ENCODE data around the gene CLVS2. TPM values are rescaled to one million over a fixed set of nuclear protein-coding genes. Genes with fewer than 3 reads are reported as not detected.

Gene CLVS2
- total RNA-seq, 1 donor from 2014 or later = 0.28 TPM

DNA sequence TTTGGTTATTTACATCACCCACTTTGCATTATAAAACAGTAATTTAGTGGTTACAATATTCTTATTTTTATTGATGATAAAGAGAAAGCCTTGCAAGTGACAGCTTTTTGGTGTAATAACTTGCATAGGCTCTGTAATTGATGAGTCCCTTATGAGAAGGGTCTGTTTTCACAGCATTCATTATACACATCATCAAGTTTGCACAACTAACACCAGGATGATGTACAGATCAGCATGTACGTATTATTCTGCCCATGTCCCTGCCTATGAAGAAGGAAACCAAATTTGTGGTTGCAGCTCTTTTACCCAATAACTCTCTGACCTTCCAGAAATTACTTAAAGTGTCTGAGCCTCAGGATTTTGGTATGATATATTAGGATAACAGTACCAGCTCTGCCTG, 59.2 kb downstream of the CLVS2 start:
- Mint-ChIP-seq H3K27me3 (ENCODE audit: unreplicated experiment) (no peaks in the 10 kb centered on the region), H3K4me3 (ENCODE audit: unreplicated experiment) (no peak overlapping the region), H3K27ac (ENCODE audit: unreplicated experiment) (no peak overlapping the region), H3K9me3 (ENCODE audit: unreplicated experiment) (no peaks in the 10 kb centered on the region), H3K36me3 (ENCODE audit: low read depth, unreplicated experiment) (no peaks in the 10 kb centered on the region), H3K4me1 (ENCODE audit: unreplicated experiment) (peaks cover 10% of the 10 kb centered on the region)
- no peak for DNase-seq (ENCODE audit: low spot score)
- TF ChIP-seq, protein P1, sequence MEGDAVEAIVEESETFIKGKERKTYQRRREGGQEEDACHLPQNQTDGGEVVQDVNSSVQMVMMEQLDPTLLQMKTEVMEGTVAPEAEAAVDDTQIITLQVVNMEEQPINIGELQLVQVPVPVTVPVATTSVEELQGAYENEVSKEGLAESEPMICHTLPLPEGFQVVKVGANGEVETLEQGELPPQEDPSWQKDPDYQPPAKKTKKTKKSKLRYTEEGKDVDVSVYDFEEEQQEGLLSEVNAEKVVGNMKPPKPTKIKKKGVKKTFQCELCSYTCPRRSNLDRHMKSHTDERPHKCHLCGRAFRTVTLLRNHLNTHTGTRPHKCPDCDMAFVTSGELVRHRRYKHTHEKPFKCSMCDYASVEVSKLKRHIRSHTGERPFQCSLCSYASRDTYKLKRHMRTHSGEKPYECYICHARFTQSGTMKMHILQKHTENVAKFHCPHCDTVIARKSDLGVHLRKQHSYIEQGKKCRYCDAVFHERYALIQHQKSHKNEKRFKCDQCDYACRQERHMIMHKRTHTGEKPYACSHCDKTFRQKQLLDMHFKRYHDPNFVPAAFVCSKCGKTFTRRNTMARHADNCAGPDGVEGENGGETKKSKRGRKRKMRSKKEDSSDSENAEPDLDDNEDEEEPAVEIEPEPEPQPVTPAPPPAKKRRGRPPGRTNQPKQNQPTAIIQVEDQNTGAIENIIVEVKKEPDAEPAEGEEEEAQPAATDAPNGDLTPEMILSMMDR (IDR thresholded peaks at IDR 0.05; ENCODE audit: unreplicated experiment) = no peak

DNA sequence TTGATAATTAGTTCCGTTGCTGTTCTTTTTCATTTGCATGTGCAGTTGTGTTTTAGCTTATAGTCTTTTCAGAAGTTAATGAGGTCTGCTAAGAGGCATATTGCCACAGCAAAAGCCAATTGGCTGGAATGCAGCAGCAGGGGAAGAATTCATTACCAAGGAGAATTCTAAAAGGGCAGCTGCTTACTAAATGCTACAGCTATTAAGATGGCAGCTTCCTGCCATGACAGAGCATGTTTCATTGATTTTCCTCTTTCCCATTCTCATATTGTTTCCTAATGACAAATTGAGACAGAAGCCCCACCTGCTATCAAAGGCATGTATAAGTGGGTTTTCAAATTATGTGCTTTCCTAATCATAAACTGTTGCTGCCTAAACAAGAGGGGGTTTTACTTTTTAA, 66.6 kb downstream of the CLVS2 start:
- Mint-ChIP-seq H3K9me3 (ENCODE audit: unreplicated experiment) (no peaks in the 10 kb centered on the region), H3K27ac (ENCODE audit: unreplicated experiment) (no peak overlapping the region), H3K4me3 (ENCODE audit: unreplicated experiment) (no peak overlapping the region), H3K36me3 (ENCODE audit: low read depth, unreplicated experiment) (no peaks in the 10 kb centered on the region), H3K27me3 (ENCODE audit: unreplicated experiment) (no peaks in the 10 kb centered on the region), H3K4me1 (ENCODE audit: unreplicated experiment) (peaks cover 10% of the 10 kb centered on the region)
- TF ChIP-seq, protein P1 (IDR thresholded peaks at IDR 0.05; ENCODE audit: unreplicated experiment) = no peak
- DNase-seq (ENCODE audit: low spot score) = no peak

DNA sequence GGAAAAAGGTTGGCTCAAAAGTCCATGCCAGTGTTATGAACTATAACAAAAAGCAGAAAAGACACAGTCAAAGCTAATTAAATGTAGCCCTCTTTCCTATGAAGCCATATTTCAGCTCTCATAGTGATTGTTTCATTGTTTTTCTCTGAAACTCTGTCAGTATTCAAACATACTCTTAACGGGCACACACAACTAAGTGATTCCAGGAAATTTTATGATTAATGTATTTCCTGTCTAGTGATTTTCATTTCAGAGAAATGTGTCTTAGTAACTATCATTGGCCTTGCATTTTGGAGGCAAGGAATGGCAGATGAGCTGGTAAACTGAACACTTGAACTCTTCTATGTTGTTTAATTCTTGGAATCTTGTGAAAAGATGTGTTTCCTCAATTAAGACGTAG, 68.0 kb downstream of the CLVS2 start:
- DNase-seq (ENCODE audit: low spot score) = no peak
- Mint-ChIP-seq H3K9me3 (ENCODE audit: unreplicated experiment) (no peaks in the 10 kb centered on the region), H3K36me3 (ENCODE audit: low read depth, unreplicated experiment) (no peaks in the 10 kb centered on the region), H3K27ac (ENCODE audit: unreplicated experiment) (no peak overlapping the region), H3K4me1 (ENCODE audit: unreplicated experiment) (peaks cover 8% of the 10 kb centered on the region), H3K27me3 (ENCODE audit: unreplicated experiment) (no peaks in the 10 kb centered on the region), H3K4me3 (ENCODE audit: unreplicated experiment) (no peak overlapping the region)
- TF ChIP-seq, protein P1 (IDR thresholded peaks at IDR 0.05; ENCODE audit: unreplicated experiment) = no peak

DNA sequence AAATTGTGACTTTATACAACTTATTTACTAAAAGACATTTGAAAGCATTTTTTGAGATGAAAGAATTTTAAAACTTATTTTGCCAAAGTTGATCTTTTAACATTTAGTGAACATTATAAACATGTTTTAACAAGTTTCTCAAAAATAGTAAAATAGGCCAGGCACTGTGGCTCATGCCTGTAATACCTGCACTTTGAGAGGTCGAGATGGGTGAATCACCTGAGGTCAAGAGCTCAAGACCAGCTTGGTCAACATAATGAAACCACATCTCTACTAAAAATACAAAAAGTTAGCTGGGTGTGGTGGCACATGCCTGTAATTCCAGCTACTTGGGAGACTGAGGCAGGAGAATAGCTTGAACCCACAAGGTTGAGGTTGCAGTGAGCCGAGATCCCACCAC, 78.6 kb downstream of the CLVS2 start:
- H3K9me3 Mint-ChIP-seq (ENCODE audit: unreplicated experiment) = no peaks in the 10 kb centered on the region
- no peaks in the 10 kb centered on the region for H3K27me3 Mint-ChIP-seq (ENCODE audit: unreplicated experiment)
- no peaks in the 10 kb centered on the region for H3K4me1 Mint-ChIP-seq (ENCODE audit: unreplicated experiment)
- H3K27ac Mint-ChIP-seq (ENCODE audit: unreplicated experiment) = no peak overlapping the region
- TF ChIP-seq, protein P1 (IDR thresholded peaks at IDR 0.05; ENCODE audit: unreplicated experiment) = no peak
- no peak for DNase-seq (ENCODE audit: low spot score)
- no peak overlapping the region for H3K4me3 Mint-ChIP-seq (ENCODE audit: unreplicated experiment)
- no peaks in the 10 kb centered on the region for H3K36me3 Mint-ChIP-seq (ENCODE audit: low read depth, unreplicated experiment)

DNA sequence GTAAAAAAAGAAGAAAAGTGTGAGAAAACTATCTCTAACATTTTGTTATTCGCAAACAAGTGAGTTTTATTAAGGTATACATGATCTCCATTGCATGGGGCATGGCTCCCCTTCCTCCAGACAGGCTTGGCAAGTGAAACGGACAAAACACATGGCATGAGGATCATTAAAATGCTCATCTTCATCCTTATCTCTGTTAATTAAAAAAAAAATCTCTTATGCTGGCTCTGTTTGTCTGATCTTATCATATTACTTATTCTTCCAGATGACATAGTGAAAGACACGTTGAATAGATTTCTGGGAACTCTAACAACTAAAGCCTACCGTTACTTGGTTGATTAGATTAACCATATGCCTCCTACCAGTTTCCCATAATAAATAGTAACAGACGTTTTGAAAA, 89.4 kb downstream of the CLVS2 start:
- no peak overlapping the region for H3K4me3 Mint-ChIP-seq (ENCODE audit: unreplicated experiment)
- H3K27ac Mint-ChIP-seq (ENCODE audit: unreplicated experiment) = no peak overlapping the region
- DNase-seq (ENCODE audit: low spot score) = no peak
- TF ChIP-seq, protein P1 (IDR thresholded peaks at IDR 0.05; ENCODE audit: unreplicated experiment) = no peak
- H3K4me1 Mint-ChIP-seq (ENCODE audit: unreplicated experiment) = no peaks in the 10 kb centered on the region
- H3K36me3 Mint-ChIP-seq (ENCODE audit: low read depth, unreplicated experiment) = no peaks in the 10 kb centered on the region
- H3K9me3 Mint-ChIP-seq (ENCODE audit: unreplicated experiment) = no peaks in the 10 kb centered on the region
- no peaks in the 10 kb centered on the region for H3K27me3 Mint-ChIP-seq (ENCODE audit: unreplicated experiment)
